Muscle layer of colon (tissue), 2 donors: ENCODE data around the gene FGF2.

ENCODE experiments used
- H3K27ac ChIP-seq: one replicate; pipeline ENCODE4 v1.7.0; 2013; ENCODE audit warnings: low read depth, mild to moderate bottlenecking, low read length, moderate library complexity
- H3K27me3 ChIP-seq, 2 donors: one replicate each; pipeline ENCODE4 v1.7.0; 2013; ENCODE audit warnings: low read length in 2 of 2, mild to moderate bottlenecking in 2 of 2; ENCODE audit not compliant: insufficient read depth in 2 of 2, control insufficient read depth in 1 of 2
- H3K36me3 ChIP-seq: one replicate; pipeline ENCODE4 v1.7.0; 2013; ENCODE audit warnings: mild to moderate bottlenecking, low read length; ENCODE audit not compliant: insufficient read depth
- H3K4me1 ChIP-seq: one replicate; pipeline ENCODE4 v1.7.0; 2013; ENCODE audit warnings: mild to moderate bottlenecking, low read length; ENCODE audit not compliant: insufficient read depth
- H3K4me3 ChIP-seq, 2 donors: one replicate each; pipeline ENCODE4 v1.7.0; 2013; ENCODE audit warnings: low read length in 2 of 2, low read depth in 1 of 2, mild to moderate bottlenecking in 1 of 2, moderate library complexity in 1 of 2
- H3K9ac ChIP-seq: one replicate; pipeline ENCODE4 v1.7.0; 2013; ENCODE audit warnings: low read length
- H3K9me3 ChIP-seq: one replicate; pipeline ENCODE4 v1.7.0; 2013; ENCODE audit warnings: mild to moderate bottlenecking, low read length
- donor health status: abdominal sarcoma.
- donor health status: Adenocarcinoma of cecum.

Gene FGF2

GRCh38 chr4:122875949-122876348 lies 49.3 kb downstream of the FGF2 start:
- no peak overlapping the region for H3K4me3 ChIP-seq

DNA sequence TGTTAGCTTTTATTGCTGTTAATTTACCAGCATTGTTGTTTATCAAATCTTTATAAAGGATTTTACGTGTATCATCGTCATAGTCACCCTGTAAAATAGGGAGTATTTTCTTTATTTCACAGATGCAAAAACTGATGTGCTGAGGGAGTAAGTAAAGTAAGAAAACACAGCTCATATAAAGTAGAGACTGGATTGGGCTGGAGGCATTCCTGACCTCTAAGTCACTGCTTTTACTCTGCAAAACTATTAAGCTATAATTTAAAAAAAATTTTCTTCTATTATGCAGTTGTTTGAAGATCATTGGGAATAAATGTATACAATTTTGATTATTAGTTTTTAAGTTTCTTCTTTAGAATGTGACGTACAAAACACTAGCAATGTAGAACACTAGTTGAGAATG lies 49.8 kb downstream of the FGF2 start:
- Histone ChIP-seq H3K36me3 (peaks cover 6% of the 10 kb centered on the region), H3K4me1 (peaks cover 4% of the 10 kb centered on the region), H3K9me3 (no peaks in the 10 kb centered on the region), H3K9ac (no peak overlapping the region), H3K4me3 (no peak overlapping the region), H3K27me3 (no peaks in the 10 kb centered on the region), H3K27ac (no peak overlapping the region)

More at GRCh38 chr4:122875949-122876348, 49.3 kb downstream of the FGF2 start:
- no peaks in the 10 kb centered on the region for H3K27me3 ChIP-seq
- no peak overlapping the region for H3K9ac ChIP-seq
- H3K36me3 ChIP-seq: peaks cover 6% of the 10 kb centered on the region
- H3K4me1 ChIP-seq: peaks cover 4% of the 10 kb centered on the region
- no peaks in the 10 kb centered on the region for H3K9me3 ChIP-seq
- H3K27ac ChIP-seq: no peak overlapping the region

- no peaks in the 10 kb centered on the region for H3K9me3 ChIP-seq
- no peak overlapping the region for H3K27ac ChIP-seq
- no peaks in the 10 kb centered on the region for H3K4me1 ChIP-seq
- peaks cover 6% of the 10 kb centered on the region for H3K36me3 ChIP-seq
- H3K27me3 ChIP-seq: no peaks in the 10 kb centered on the region
- no peak overlapping the region for H3K9ac ChIP-seq
- no peak overlapping the region for H3K4me3 ChIP-seq
Measured at GRCh38 chr4:122879001-122879400, 52.4 kb downstream of the FGF2 start.

- no peaks in the 10 kb centered on the region for H3K36me3 ChIP-seq
- no peak overlapping the region for H3K4me3 ChIP-seq
- no peaks in the 10 kb centered on the region for H3K9me3 ChIP-seq
- H3K9ac ChIP-seq: no peak overlapping the region
- H3K27ac ChIP-seq: no peak overlapping the region
- no peaks in the 10 kb centered on the region for H3K4me1 ChIP-seq
- no peaks in the 10 kb centered on the region for H3K27me3 ChIP-seq
Measured at GRCh38 chr4:122882857-122883735, 56.5 kb downstream of the FGF2 start.

- no peaks in the 10 kb centered on the region for H3K27me3 ChIP-seq
- H3K4me1 ChIP-seq: no peaks in the 10 kb centered on the region
- no peak overlapping the region for H3K9ac ChIP-seq
- H3K27ac ChIP-seq: no peak overlapping the region
- H3K4me3 ChIP-seq: no peak overlapping the region
- no peaks in the 10 kb centered on the region for H3K36me3 ChIP-seq
- H3K9me3 ChIP-seq: no peaks in the 10 kb centered on the region
Measured at GRCh38 chr4:122884499-122884898, 57.9 kb downstream of the FGF2 start.

- Histone ChIP-seq H3K27me3 (no peaks in the 10 kb centered on the region), H3K9ac (no peak overlapping the region), H3K36me3 (peaks cover 4% of the 10 kb centered on the region), H3K9me3 (no peaks in the 10 kb centered on the region), H3K27ac (no peak overlapping the region), H3K4me1 (no peaks in the 10 kb centered on the region), H3K4me3 (no peak overlapping the region)
Measured at GRCh38 chr4:122889726-122890125, 63.1 kb downstream of the FGF2 start.

DNA sequence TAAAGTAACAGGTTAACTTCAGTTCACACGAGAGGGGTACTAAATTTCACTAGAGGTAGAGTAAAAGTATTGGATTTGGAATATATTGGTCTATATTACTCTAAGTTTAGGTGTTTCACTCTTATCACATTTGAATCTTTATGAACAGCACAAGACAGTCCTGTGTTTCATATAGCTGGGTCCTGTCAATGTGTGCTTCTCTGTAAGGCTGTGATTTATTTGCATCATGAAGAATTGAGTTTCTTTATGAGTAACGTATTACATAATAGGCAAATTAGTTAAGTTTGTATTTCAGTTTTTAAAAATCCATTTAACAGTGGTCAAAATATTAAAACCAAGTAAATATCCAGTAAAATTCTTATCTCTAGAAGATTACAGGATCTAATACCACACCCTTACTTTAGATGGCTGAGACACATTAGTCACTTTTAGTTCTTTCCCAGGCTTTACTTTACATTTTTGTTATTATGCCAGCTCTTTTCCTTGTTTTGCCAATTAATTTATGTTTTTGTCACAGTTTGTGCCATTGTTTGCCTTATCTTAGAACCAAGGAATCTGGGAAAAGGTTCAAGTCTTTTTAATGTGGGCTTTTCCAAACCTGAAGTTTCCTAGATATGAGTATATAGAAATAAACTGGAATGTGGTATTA lies 63.6 kb downstream of the FGF2 start:
- no peaks in the 10 kb centered on the region for H3K4me1 ChIP-seq
- H3K27me3 ChIP-seq: no peaks in the 10 kb centered on the region
- peaks cover 4% of the 10 kb centered on the region for H3K36me3 ChIP-seq
- H3K9me3 ChIP-seq: no peaks in the 10 kb centered on the region
- no peak overlapping the region for H3K4me3 ChIP-seq
- no peak overlapping the region for H3K9ac ChIP-seq
- H3K27ac ChIP-seq: no peak overlapping the region

DNA sequence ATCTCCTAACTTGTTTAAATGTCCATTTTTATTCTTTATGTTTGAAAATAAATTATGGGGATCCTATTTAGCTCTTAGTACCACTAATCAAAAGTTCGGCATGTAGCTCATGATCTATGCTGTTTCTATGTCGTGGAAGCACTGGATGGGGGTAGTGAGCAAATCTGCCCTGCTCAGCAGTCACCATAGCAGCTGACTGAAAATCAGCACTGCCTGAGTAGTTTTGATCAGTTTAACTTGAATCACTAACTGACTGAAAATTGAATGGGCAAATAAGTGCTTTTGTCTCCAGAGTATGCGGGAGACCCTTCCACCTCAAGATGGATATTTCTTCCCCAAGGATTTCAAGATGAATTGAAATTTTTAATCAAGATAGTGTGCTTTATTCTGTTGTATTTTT lies 68.2 kb downstream of the FGF2 start:
- no peak overlapping the region for H3K9ac ChIP-seq
- H3K4me1 ChIP-seq: no peaks in the 10 kb centered on the region
- no peak overlapping the region for H3K27ac ChIP-seq
- H3K27me3 ChIP-seq: no peaks in the 10 kb centered on the region
- peaks cover 4% of the 10 kb centered on the region for H3K36me3 ChIP-seq
- H3K9me3 ChIP-seq: no peaks in the 10 kb centered on the region
- H3K4me3 ChIP-seq: no peak overlapping the region

GRCh38 chr4:122895336-122895995 lies 68.8 kb downstream of the FGF2 start:
- peaks cover 4% of the 10 kb centered on the region for H3K36me3 ChIP-seq
- H3K9me3 ChIP-seq: no peaks in the 10 kb centered on the region
- no peak overlapping the region for H3K9ac ChIP-seq
- no peaks in the 10 kb centered on the region for H3K4me1 ChIP-seq
- no peaks in the 10 kb centered on the region for H3K27me3 ChIP-seq
- H3K27ac ChIP-seq: no peak overlapping the region
- H3K4me3 ChIP-seq: no peak overlapping the region

DNA sequence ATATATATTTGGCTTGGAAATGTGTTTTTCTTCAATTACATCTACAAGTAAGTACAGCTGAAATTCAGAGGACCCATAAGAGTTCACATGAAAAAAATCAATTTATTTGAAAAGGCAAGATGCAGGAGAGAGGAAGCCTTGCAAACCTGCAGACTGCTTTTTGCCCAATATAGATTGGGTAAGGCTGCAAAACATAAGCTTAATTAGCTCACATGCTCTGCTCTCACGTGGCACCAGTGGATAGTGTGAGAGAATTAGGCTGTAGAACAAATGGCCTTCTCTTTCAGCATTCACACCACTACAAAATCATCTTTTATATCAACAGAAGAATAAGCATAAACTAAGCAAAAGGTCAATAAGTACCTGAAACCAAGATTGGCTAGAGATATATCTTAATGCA lies 69.6 kb downstream of the FGF2 start:
- peaks cover 4% of the 10 kb centered on the region for H3K36me3 ChIP-seq
- H3K4me3 ChIP-seq: no peak overlapping the region
- H3K27ac ChIP-seq: no peak overlapping the region
- no peaks in the 10 kb centered on the region for H3K27me3 ChIP-seq
- no peaks in the 10 kb centered on the region for H3K4me1 ChIP-seq
- H3K9ac ChIP-seq: no peak overlapping the region
- no peaks in the 10 kb centered on the region for H3K9me3 ChIP-seq

- H3K36me3 ChIP-seq: no peaks in the 10 kb centered on the region
- H3K9me3 ChIP-seq: no peaks in the 10 kb centered on the region
- H3K27ac ChIP-seq: no peak overlapping the region
- H3K9ac ChIP-seq: no peak overlapping the region
- no peaks in the 10 kb centered on the region for H3K27me3 ChIP-seq
- no peak overlapping the region for H3K4me3 ChIP-seq
- H3K4me1 ChIP-seq: no peaks in the 10 kb centered on the region
Measured at GRCh38 chr4:122898370-122899150, 71.9 kb downstream of the FGF2 start.
